Endothelial cell of umbilical vein (primary cell): ENCODE data around the gene SLC66A2. TPM values are rescaled to one million over a fixed set of nuclear protein-coding genes. Genes with fewer than 3 reads are reported as not detected.

Source experiments
- BruUV-seq: library from RNA; stranded (reverse); fragments of 400-500 nt; replicated peaks from 2 replicates; lab custom pipeline; 2021; lab: Mats Ljungman, UMichigan
- CTCF ChIA-PET: fragments of 300-600, 350-600 bp; sonication (Branson Sonifier 250); formaldehyde crosslinking; loops from one replicate; lab custom pipeline; 2021; ENCODE audit warnings: antibody characterized with exemption, inconsistent platforms; lab: Charles Lee
- POLR2A ChIA-PET: fragments of 300-600, 350-600 bp; sonication (Branson Sonifier 250); formaldehyde crosslinking; loops from one replicate; lab custom pipeline; 2021; ENCODE audit warnings: antibody characterized with exemption, inconsistent platforms; lab: Charles Lee
- DNase-seq: peaks from one replicate; pipeline ENCODE4 v3.0.0-alpha.2; 2011; ENCODE audit warnings: low read depth, low spot score
- FAIRE-seq: peaks from 2 replicates; lab custom pipeline; 2011; peaks lifted over from hg19 to GRCh38; lab: Jason Lieb, UNC
- H2AFZ ChIP-seq: 2 replicates; pipeline ENCODE4 v1.6.0; 2012; ENCODE audit warnings: low read depth, low read length, control low read depth, inconsistent platforms
- H3K27ac ChIP-seq: 2 replicates; pipeline ENCODE4 v1.5.1; 2011; ENCODE audit warnings: low read depth, mild to moderate bottlenecking, control low read depth, low read length, moderate library complexity; ENCODE audit not compliant: insufficient read depth
- H3K27me3 ChIP-seq, 2 experiments: 2 replicates each; pipeline versions ENCODE4 v1.6.0 to v1.6.1; 2011; ENCODE audit warnings: low read length in 2 of 2, mixed read lengths in 1 of 2; ENCODE audit not compliant: control insufficient read depth in 2 of 2, insufficient read depth in 2 of 2
- H3K36me3 ChIP-seq, 2 experiments: 2 replicates in 1 of 2; 3 replicates in 1 of 2; pipeline ENCODE4 v1.5.1; 2011; ENCODE audit warnings: low read length in 2 of 2, mild to moderate bottlenecking in 1 of 2, moderate library complexity in 1 of 2; ENCODE audit not compliant: control insufficient read depth in 2 of 2, insufficient read depth in 2 of 2; ENCODE audit errors: extremely low read depth in 1 of 2
- H3K4me1 ChIP-seq: 3 replicates; pipeline ENCODE4 v1.5.1; 2011; ENCODE audit warnings: mild to moderate bottlenecking, low read length; ENCODE audit not compliant: control insufficient read depth, insufficient read depth; ENCODE audit errors: extremely low read depth
- H3K4me2 ChIP-seq: 2 replicates; pipeline ENCODE4 v1.6.1; 2011; ENCODE audit warnings: low read length, control low read depth, mixed read lengths; ENCODE audit not compliant: insufficient read depth
- H3K4me3 ChIP-seq, 3 experiments: fragments of 200-600 bp in 1 of 3; sonication (generic), shearing (Covaris generic) in 1 of 3; replicated peaks in 1 of 3; 2 replicates each; pipeline ENCODE4 v1.5.1; 2011 to 2016; ENCODE audit warnings: control low read depth in 3 of 3, low read length in 3 of 3, mild to moderate bottlenecking in 2 of 3, inconsistent platforms in 1 of 3, low read depth in 1 of 3, moderate library complexity in 1 of 3; ENCODE audit not compliant: insufficient read depth in 1 of 3
- H3K79me2 ChIP-seq: 2 replicates; pipeline ENCODE4 v1.6.0; 2012; ENCODE audit warnings: low read length, inconsistent platforms; ENCODE audit not compliant: control insufficient read depth, insufficient read depth
- H3K9ac ChIP-seq: replicated peaks from 2 replicates; pipeline ENCODE3; 2011; ENCODE audit warnings: low read length, control low read depth; ENCODE audit not compliant: insufficient read depth; ENCODE audit errors: extremely low read depth
- H3K9me1 ChIP-seq: replicated peaks from 3 replicates; pipeline ENCODE4 v1.6.0; 2011; ENCODE audit warnings: mild to moderate bottlenecking, low read length; ENCODE audit not compliant: control insufficient read depth, insufficient read depth; ENCODE audit errors: extremely low read depth
- H3K9me3 ChIP-seq: replicated peaks from 2 replicates; pipeline ENCODE4 v1.5.1; 2012; ENCODE audit warnings: low read length, inconsistent platforms; ENCODE audit not compliant: control insufficient read depth, insufficient read depth
- H4K20me1 ChIP-seq: replicated peaks from 2 replicates; pipeline ENCODE3; 2011; ENCODE audit warnings: mild to moderate bottlenecking, low read length; ENCODE audit not compliant: control insufficient read depth, insufficient read depth; ENCODE audit errors: extremely low read depth
- EZH2 ChIP-seq: IDR thresholded peaks from 2 replicates; pipeline ENCODE4 v1.6.1; 2012; ENCODE audit warnings: borderline replicate concordance, low read depth, mild to moderate bottlenecking, moderate library complexity, low read length, inconsistent platforms; ENCODE audit not compliant: severe bottlenecking
- FOS ChIP-seq: IDR thresholded peaks from 2 replicates; pipeline ENCODE4 v1.6.1; 2011; ENCODE audit warnings: mild to moderate bottlenecking, low read length, moderate library complexity, borderline replicate concordance; ENCODE audit not compliant: insufficient read depth
- GATA2 ChIP-seq: IDR thresholded peaks from 2 replicates; pipeline ENCODE4 v1.7.0; 2011; ENCODE audit warnings: low read depth, mild to moderate bottlenecking, moderate library complexity, mixed read lengths, low read length; ENCODE audit not compliant: insufficient read length, insufficient read depth
- JUN ChIP-seq: IDR thresholded peaks from 2 replicates; pipeline ENCODE4 v1.6.1; 2011; ENCODE audit warnings: borderline replicate concordance, low read depth; ENCODE audit not compliant: insufficient read length, insufficient read depth
- MYC ChIP-seq: IDR thresholded peaks from one replicate; pipeline ENCODE4 v1.6.1; 2011; ENCODE audit warnings: mild to moderate bottlenecking, low read depth, low read length
- POLR2A ChIP-seq: IDR thresholded peaks from 2 replicates; pipeline ENCODE4 v1.6.1; 2012; ENCODE audit warnings: low read depth, mild to moderate bottlenecking, control low read depth, low read length
- POLR2AphosphoS5 ChIP-seq: IDR thresholded peaks from 2 replicates; pipeline ENCODE4 v1.6.1; 2012; ENCODE audit warnings: low read depth, mild to moderate bottlenecking, control low read depth, low read length, moderate library complexity; ENCODE audit not compliant: insufficient read depth
- dilution Hi-C: fragments of 300-500 bp; cut with MboI; formaldehyde crosslinking; loops from one replicate; pipeline ENCODE4 v1.15.0; 2019; ENCODE audit warnings: low sequenced_read_pairs; ENCODE audit not compliant: extremely low pct_ligation_motif_present
- intact Hi-C: fragments of 100-400 bp; cut with micrococcal nuclease; formaldehyde crosslinking; loops from one replicate; pipeline ENCODE4 v1.10.0; 2022
- polyA plus RNA-seq, 4 experiments: library from polyadenylated mRNA; depleted of rRNA in 3 of 4; stranded (reverse) in 3 of 4; unstranded in 1 of 4; fragments of >200 nt; gene quantifications; 2 replicates each; pipeline versions ENCODE4 v1.2.1 to v1.2.3, GENCODE V29; 2011 to 2012; ENCODE audit warnings: missing spikeins in 1 of 4
- total RNA-seq: library from RNA; stranded (reverse); gene quantifications from 2 replicates; pipeline ENCODE4 v1.2.3, GENCODE V29; 2021
- TF ChIP-seq, protein P1 (sequence below), 2 donors: IDR thresholded peaks; 1 replicate in 1 of 2; 2 replicates in 1 of 2; pipeline ENCODE4 v1.5.1; 2011; ENCODE audit warnings: low read length in 2 of 2, mild to moderate bottlenecking in 2 of 2, moderate library complexity in 2 of 2, control low read depth in 1 of 2, inconsistent platforms in 1 of 2, low read depth in 1 of 2; ENCODE audit not compliant: insufficient read depth in 1 of 2; ENCODE audit errors: extremely low read depth in 1 of 2
- TF ChIP-seq, protein P2 (sequence below): IDR thresholded peaks from 2 replicates; pipeline ENCODE4 v1.6.1; 2011; ENCODE audit not compliant: insufficient read depth, insufficient read length

Gene SLC66A2
- total and polyA plus RNA-seq, 2 donors (not counting 3 experiments of a cell fraction or from before 2014, with no cell fraction given) = 32.5 to 37.1 TPM

DNA sequence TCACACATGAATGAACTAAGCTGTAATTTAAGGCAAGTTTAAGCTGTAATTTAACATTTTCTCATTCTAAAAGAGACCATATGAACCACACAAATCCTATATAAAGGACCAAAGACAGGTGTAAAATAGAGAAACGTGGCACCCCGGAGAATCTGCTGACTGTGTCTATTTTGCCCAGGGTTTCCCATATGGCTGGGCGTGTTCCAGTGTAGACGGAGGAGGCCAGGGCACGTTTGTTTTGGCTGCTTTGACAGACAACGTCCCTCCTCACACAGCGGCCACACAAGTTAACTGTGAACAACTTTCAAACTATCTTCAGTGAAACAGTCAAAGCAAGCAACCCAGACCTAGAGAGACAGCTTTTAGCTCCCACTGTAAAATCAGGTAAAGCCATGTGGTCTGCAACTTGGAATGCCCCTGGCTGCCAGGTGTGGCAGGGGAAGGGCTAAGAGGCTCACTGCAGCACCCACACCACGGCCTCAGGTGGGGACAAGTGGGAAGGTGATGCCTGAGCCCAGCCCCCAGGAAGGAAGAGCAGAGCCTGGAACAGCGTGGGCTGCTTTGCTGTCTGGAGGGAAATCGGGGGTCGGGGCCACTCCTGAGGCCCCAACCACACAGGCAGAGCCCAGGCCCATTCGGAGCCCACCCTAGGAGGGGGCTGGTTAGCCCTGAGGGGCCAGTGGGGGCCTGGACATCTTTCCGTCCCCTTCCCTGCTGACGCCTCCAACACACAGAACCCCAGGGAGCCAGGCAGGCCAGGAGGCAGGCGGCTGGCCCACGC, 40.7 kb downstream of the SLC66A2 start:
- no peaks in the 10 kb centered on the region for H4K20me1 ChIP-seq
- no peaks in the 10 kb centered on the region for H3K79me2 ChIP-seq
- H3K27ac ChIP-seq = no peak overlapping the region
- H3K4me1 ChIP-seq = no peaks in the 10 kb centered on the region
- no peak for FAIRE-seq
- no peak overlapping the region for H2AFZ ChIP-seq
- ChIA-PET CTCF (no interaction called here), POLR2A (no interaction called here)
- intact Hi-C loops = no loop called here
- no TSS peak for BruUV-seq
- H3K36me3 ChIP-seq = peaks cover 0 to 1% of the 10 kb centered on the region in 2 experiments
- H3K9me1 ChIP-seq = no peaks in the 10 kb centered on the region
- DNase-seq = no peak
- H3K4me3 ChIP-seq = no peak overlapping the region
- H3K4me2 ChIP-seq = no peak overlapping the region
- H3K9ac ChIP-seq = no peak overlapping the region
- TF ChIP-seq, protein P1, sequence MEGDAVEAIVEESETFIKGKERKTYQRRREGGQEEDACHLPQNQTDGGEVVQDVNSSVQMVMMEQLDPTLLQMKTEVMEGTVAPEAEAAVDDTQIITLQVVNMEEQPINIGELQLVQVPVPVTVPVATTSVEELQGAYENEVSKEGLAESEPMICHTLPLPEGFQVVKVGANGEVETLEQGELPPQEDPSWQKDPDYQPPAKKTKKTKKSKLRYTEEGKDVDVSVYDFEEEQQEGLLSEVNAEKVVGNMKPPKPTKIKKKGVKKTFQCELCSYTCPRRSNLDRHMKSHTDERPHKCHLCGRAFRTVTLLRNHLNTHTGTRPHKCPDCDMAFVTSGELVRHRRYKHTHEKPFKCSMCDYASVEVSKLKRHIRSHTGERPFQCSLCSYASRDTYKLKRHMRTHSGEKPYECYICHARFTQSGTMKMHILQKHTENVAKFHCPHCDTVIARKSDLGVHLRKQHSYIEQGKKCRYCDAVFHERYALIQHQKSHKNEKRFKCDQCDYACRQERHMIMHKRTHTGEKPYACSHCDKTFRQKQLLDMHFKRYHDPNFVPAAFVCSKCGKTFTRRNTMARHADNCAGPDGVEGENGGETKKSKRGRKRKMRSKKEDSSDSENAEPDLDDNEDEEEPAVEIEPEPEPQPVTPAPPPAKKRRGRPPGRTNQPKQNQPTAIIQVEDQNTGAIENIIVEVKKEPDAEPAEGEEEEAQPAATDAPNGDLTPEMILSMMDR (IDR thresholded peaks at IDR 0.05; ENCODE audit: extremely low read depth in 1 of 2, insufficient read depth in 1 of 2, low read depth in 1 of 2, low read length in 2 of 2) = no peak
- no peak for TF ChIP-seq MYC
- TF ChIP-seq JUN = no peak
- no peak for TF ChIP-seq POLR2A
- no peak for TF ChIP-seq POLR2AphosphoS5
- no peak for TF ChIP-seq FOS
- no peak for TF ChIP-seq GATA2
- TF ChIP-seq EZH2 = no peak
- TF ChIP-seq, protein P2, sequence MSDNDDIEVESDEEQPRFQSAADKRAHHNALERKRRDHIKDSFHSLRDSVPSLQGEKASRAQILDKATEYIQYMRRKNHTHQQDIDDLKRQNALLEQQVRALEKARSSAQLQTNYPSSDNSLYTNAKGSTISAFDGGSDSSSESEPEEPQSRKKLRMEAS = no peak
- dilution Hi-C loops = no loop called here
- H3K9me3 ChIP-seq = no peaks in the 10 kb centered on the region
- no peaks in the 10 kb centered on the region for H3K27me3 ChIP-seq
